GM21825 (cell line): Measurements from ENCODE around the gene FFAR2.
"Not testable (repeated sequence)": the region's sequence is repeated elsewhere in the genome, so short reads cannot be mapped to it uniquely, and the experiment has no call there.

Experiments used
- ATAC-seq: cut with Tn5 transposase; IDR thresholded peaks from one replicate; pipeline ENCODE4 v1.9.1; 2021; ENCODE audit warnings: mild to moderate bottlenecking, moderate library complexity; ENCODE audit not compliant: unreplicated experiment

The FFAR2 gene

GRCh38 chr19:35423406-35423805 is 24.7 kb upstream of the FFAR2 start:
- ATAC-seq = not testable (repeated sequence)

- no peak for ATAC-seq
These were observed 22.4 kb upstream of the FFAR2 start for GRCh38 chr19:35425682-35426081.

- ATAC-seq = no peak
These were observed 20.9 kb upstream of the FFAR2 start for GRCh38 chr19:35427187-35427586.

- no peak for ATAC-seq
These were observed 18.2 kb upstream of the FFAR2 start for GRCh38 chr19:35429698-35430408.

DNA sequence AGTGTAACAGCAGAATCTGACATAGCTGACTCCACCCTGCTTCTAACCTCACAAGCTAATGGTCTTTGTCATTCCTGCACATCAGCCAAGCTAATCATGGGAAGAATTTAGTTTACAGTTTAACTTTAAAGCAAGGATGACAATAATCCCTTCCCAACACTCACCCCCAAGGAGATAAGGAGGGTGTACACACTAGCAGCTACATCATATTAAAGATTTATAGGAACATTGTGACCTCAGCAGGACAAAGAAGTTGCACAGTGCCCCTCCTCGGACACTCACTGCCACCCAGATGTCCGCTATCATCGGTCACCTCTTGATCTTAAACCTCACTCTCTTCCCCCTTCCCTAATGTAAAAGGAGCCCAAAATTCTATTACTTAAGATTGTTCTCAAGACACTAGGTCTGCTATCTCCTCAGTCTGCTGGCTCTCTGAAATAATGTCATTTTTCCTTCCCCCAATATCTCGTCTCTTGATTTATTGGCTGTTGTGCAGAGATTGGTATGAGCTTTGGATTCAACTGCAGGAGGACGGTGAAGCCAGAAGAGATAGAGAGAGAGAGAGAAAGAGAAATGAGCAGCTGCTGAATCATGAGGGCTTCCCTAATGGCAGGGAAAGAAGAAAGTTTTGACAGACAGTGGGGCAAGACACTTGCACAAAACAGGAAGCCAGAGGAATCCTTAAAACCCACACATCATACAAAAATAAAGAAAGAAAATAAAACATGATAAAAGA is 17.5 kb upstream of the FFAR2 start:
- ATAC-seq = no peak

DNA sequence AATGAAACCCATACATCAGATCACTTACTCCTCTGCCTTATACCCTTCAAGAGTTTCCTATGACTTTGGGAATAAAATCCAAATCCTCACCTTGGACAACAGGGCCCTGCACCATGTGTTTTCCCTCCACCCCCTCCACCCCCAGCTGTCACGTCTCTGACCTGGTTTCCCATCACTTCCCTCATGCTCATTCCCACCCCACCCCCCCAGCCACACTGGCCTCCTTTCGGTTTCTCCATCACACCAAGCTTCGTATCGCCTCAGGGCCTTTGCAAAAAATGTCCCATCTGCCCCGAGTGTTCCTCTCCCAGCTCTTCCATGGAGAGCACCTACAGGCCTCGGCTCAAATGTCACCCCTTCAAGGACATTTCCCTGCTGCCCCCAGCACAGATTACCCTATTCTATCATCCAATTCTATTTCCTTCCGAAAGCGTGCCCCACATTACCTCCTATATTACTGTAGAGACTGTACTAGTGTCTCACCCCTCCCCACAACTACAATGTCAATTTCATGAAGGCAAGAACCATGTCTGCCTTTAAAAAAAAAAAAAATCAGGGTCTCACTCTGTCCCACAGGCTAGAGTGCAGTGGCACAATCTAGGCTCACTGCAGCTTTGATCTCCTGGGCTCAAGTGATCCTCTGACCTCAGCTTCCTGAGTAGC is 16.8 kb upstream of the FFAR2 start:
- ATAC-seq = no peak

DNA sequence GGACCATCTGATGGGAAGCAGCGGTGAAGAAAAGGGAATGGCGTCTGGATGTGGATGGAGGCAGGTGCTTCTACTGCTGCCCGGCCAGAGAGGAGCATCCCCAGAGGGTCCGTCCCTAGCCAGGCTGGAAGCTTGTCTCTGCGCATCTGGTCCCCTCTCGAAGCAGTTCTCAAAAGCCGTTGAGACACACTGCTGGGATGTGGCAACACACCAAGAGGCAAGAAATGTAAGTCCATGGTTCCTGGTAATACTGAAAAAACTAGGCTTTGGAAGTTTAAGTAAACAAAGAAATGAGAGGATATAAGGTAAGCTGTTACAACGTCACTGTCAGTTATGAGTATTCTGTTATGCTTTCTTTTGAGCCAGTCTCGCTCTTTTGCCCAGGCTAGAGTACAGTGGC is 15.1 kb upstream of the FFAR2 start:
- no peak for ATAC-seq

DNA sequence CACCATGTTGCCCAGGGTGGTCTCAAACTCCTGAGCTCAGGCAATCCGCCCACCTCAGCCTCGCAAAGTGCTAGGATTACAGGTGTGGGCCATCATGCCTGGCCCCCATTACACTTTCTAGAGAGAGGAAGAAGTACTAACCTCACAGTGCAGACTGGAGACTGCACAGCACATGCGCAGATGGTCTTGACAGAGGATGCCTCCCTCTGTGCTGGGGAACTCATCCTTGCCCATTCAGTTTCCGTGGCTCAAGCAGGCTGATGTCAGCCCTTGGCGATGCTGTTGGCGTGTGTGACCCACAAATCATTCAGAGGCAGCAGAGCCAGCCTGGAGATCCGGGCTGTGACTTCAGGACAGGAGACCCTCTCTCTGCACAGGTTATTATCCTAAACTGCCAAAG is 14.6 kb upstream of the FFAR2 start:
- ATAC-seq = no peak

DNA sequence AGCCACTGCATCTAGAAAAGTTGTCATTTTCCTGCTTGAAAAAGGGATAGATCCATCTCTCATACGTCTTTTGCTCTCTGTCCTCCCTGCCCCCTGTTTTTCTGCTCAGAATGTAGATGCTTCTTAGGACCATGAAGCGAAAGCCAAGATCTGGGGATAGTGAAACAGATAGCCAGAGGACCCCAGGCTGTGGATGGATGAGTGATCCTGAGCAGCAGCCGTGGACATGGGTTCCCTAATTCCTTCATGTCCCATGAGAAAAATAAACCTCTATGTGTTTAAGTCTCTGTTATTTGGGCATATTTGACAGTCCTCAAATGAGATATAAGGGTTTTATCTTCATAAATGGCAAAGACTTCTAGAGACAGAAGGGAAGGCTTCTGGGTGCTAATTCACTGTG is 12.2 kb upstream of the FFAR2 start:
- ATAC-seq = no peak

GRCh38 chr19:35436477-35437405 is 11.3 kb upstream of the FFAR2 start:
- ATAC-seq = no peak

- no peak for ATAC-seq
These were observed 10.6 kb upstream of the FFAR2 start for GRCh38 chr19:35437406-35437951.

- no peak for ATAC-seq
These were observed 10.0 kb upstream of the FFAR2 start for GRCh38 chr19:35438096-35438495.

DNA sequence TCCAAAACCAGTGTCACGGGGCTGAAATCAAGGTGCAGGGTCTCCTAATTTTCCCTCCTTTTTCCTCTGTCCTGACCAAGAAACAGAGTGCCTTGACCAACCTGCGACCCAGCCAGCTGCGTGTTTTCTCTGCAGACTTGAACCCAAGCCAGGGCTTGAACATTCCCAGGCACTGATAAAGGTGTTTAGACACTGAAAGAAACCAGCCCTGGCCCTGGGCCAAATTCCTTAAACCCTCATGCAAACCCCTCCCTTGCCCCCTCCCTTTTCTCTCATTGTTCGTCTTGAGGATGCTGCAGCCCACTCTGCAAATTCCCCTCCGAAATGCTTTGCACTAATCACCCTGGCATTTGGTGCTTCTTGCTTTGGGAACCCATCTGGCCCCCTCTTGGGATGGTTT is 9.5 kb upstream of the FFAR2 start:
- ATAC-seq = no peak

DNA sequence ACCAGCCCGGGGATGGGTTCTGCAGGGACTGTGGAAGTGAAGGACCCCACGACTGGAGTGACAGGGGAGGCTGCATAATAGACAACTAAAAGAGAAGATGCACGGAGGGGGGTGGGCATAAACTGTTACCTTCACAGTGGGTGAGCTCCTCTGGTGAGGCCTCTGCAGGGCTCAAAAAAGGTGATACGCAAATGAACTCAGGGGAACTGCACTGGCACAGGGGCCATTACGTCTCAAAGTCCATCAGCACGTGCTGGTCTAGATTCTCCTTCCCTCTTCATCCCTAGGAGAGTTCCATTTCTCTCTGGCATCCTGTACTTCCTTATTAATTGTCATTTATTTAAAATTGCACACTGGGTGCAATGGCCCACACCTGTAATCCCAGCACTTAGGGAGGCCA is 8.1 kb upstream of the FFAR2 start:
- ATAC-seq = no peak

DNA sequence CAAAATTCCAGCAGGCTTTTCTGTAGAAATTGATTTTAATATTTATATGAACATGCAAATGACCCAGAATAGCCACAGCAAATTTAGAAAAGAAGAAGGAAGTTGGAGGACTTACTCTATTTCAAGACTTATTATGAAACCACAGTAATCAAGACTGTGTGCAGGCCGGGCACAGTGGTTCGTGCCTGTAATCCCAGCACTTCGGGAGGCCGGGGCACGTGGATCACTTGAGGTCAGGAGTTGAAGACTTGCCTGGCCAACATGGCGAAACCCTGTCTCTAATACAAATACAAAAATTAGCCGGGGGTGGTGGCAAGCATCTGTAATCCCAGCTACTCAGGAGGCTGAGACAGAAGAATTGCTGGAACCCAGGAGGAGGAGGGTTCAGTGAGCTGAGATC is 6.0 kb upstream of the FFAR2 start:
- no peak for ATAC-seq

DNA sequence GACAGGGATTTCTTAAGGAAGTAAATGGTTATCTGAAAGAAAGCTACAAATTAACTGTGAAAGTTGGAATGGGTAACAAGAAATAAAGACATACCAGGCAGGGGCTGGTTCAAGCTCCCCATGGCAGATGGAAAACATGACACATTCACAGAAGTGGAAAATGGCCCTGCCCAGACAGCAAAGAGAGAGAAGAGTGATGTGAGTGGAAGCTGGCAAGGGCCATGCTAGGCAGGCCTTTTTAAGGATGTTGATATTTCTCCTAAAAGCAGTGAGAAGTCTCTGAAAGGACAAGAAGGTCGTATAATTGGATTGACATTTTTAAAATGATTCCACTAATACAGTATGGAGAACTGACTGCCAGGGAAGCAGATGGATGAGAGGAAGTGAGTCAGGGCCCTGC is 3.3 kb upstream of the FFAR2 start:
- ATAC-seq = no peak

DNA sequence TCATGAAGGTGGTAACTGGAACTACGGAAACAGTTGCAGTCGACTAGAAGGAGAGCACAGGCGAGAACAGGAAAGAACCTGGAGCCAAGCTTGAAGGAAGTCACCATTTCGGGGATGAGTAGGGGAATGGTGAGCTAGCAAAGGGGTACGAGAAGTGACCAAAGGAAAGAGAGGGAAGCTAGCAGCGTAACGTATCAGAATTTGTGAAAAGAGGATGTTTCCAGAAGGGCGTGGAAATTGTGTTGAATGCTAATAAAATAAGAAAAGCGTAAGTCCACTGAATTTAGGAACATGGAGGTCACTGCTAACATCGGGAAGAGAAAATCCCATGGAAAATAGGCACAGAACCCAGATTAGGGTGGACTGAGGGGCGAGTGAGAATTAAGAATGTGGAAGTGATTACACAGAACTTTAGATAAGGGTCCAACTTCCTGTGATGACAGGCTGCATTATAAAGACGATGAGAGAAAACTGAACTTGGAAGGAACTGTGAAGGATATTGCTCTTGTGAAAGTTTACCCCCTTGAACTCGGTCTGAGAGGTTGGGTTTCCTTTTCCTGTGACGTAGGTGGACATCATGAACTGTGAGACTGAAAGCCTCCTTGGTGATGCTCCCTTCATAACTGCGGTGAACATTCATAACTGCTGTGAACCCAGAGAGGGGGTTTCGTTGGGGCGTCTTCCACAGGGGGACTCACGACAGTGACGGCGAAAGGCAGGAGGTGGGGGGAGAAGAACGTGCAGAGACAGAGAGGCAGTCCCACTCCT is 2.0 kb upstream of the FFAR2 start:
- ATAC-seq = no peak

DNA sequence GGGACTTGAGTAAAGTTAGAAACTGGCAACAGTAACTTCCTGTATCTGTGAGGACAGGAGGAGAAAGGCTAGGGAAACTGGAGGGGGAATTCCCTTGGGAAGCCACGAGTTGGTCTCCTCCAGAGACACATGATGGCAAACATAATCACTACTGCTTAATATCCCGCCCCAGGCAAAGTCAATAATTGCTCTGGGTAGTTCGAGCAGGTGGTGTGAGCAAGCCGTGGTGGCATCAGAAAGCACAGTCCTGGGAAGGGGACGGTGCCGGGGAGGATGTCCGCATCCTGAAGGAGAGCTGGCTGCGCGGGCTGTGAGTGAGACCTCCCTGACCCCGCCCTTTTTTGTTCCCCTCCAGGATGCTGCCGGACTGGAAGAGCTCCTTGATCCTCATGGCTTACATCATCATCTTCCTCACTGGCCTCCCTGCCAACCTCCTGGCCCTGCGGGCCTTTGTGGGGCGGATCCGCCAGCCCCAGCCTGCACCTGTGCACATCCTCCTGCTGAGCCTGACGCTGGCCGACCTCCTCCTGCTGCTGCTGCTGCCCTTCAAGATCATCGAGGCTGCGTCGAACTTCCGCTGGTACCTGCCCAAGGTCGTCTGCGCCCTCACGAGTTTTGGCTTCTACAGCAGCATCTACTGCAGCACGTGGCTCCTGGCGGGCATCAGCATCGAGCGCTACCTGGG is 1.4 kb downstream of the FFAR2 start:
- no peak for ATAC-seq

GRCh38 chr19:35451338-35452096 is 3.5 kb downstream of the FFAR2 start:
- ATAC-seq = no peak
